C4-2B (cell line): Measurements from ENCODE around the gene AK8.

Experiments used
- ZFX ChIP-seq: fragments of 450-650 bp; IDR thresholded peaks from 2 replicates; pipeline ENCODE4 v1.6.1; 2017
- TF ChIP-seq, protein P1 (sequence below): fragments of 450-650 bp; conservative IDR thresholded peaks from 2 replicates; pipeline ENCODE4 v1.5.1; 2017; ENCODE audit warnings: mild to moderate bottlenecking

DNA sequence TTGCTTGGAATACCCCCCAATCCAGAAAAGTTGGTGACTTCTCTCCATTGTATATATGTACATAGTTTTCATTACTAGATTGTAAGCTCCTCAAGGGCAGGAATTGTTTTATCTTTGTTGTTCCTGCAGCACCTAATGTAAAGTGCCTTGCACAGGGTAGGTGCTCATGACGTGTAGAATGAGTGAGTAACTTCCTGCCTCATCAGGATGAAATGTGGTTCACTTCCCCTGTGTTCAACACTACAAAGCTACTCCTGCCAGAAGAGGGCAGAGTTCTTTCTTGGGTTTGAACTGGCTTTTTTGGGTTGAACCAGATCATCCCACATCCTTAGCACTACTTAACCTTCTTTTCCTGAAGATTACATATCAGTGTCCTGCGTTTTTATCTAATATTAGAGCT lies 183.9 kb downstream of the AK8 start:
- TF ChIP-seq, protein P1, sequence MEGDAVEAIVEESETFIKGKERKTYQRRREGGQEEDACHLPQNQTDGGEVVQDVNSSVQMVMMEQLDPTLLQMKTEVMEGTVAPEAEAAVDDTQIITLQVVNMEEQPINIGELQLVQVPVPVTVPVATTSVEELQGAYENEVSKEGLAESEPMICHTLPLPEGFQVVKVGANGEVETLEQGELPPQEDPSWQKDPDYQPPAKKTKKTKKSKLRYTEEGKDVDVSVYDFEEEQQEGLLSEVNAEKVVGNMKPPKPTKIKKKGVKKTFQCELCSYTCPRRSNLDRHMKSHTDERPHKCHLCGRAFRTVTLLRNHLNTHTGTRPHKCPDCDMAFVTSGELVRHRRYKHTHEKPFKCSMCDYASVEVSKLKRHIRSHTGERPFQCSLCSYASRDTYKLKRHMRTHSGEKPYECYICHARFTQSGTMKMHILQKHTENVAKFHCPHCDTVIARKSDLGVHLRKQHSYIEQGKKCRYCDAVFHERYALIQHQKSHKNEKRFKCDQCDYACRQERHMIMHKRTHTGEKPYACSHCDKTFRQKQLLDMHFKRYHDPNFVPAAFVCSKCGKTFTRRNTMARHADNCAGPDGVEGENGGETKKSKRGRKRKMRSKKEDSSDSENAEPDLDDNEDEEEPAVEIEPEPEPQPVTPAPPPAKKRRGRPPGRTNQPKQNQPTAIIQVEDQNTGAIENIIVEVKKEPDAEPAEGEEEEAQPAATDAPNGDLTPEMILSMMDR: peak; percentile 33
- TF ChIP-seq ZFX: no peak
